ENCODE measurements around the gene MPRIP.

- TF ChIP-seq CTCF (conservative IDR thresholded peaks at IDR 0.05) (no peak), EZH2 (IDR thresholded peaks at IDR 0.05; ENCODE audit: low read depth) (no peak)
Observed at GRCh38 chr17:17004251-17004996, 37.8 kb upstream of the MPRIP start.

All from PC-9 (cell line).